Pancreas (tissue), 10 donors: ENCODE data around the gene TTC9B. TPM values are rescaled to one million over a fixed set of nuclear protein-coding genes. Genes with fewer than 3 reads are reported as not detected.
A peak's percentile ranks its signal among the peaks of the same experiment; 100 is the strongest.

ENCODE experiments used
- ATAC-seq, 4 donors: fragments of 200-7000 bp; cut with Tn5 transposase; one replicate each; pipeline versions ENCODE4 v1.8.0 to v1.9.1; 2020; ENCODE audit warnings: mild to moderate bottlenecking in 4 of 4, moderate library complexity in 4 of 4
- DNase-seq, 6 donors: peaks; one replicate each; pipeline ENCODE4 v3.0.0-alpha.2; 2020
- FAIRE-seq: peaks from 2 replicates; lab custom pipeline; 2012; peaks lifted over from hg19 to GRCh38; lab: Jason Lieb, UNC
- H3K27ac ChIP-seq, 4 donors: fragments of 200-600 bp; sonication (generic); 1 replicate in 3 of 4; 2 replicates in 1 of 4; pipeline versions ENCODE4 v1.5.0 to v1.8.0; 2020
- H3K27me3 ChIP-seq, 4 donors: fragments of 200-600 bp; one replicate each; pipeline ENCODE4 v1.8.0; 2021
- H3K36me3 ChIP-seq, 3 donors: fragments of 200-600 bp; sonication (generic) in 1 of 3; one replicate each; pipeline versions ENCODE4 v1.5.0 to v1.8.0; 2020 to 2021
- H3K4me1 ChIP-seq, 3 donors: fragments of 200-600 bp; one replicate each; pipeline ENCODE4 v1.8.0; 2021
- H3K4me3 ChIP-seq, 4 donors: fragments of 200-600 bp; sonication (generic) in 2 of 4; one replicate each; pipeline versions ENCODE4 v1.5.0 to v1.8.0; 2020 to 2021
- H3K9me3 ChIP-seq, 4 donors: fragments of 200-600 bp; one replicate each; pipeline ENCODE4 v1.8.0; 2021
- WGBS, 2 donors: extraction: QIAGEN DNeasy Blood & Tissue Kit; methylation state at CpG; one replicate each; pipeline ENCODE4 v1.1.7; 2013; 5-methylcytosine and 5-hydroxymethylcytosine counted together
- intact Hi-C, 3 donors: fragments of 100-400 bp; cut with DNase I; formaldehyde crosslinking; loops; one replicate each; pipeline versions ENCODE4 v1.11.1 to v1.14.2; 2022
- polyA plus RNA-seq, 2 donors: library from polyadenylated mRNA; stranded (reverse); fragments of 200-250 nt; gene quantifications; one replicate each; pipeline ENCODE4 v1.2.3, GENCODE V29; 2013
- total RNA-seq, 6 donors: library from RNA; stranded (reverse); fragmentation: NEBNext Ultra II Directional in 4 of 6; extraction: Animal tissue kit (Norgen Biotek cat#: 25700) in 4 of 6; gene quantifications; one replicate each; pipeline versions ENCODE4 v1.2.1 to v1.2.4, GENCODE V29; 2021 to 2023
- TF ChIP-seq, protein P1 (sequence below), 4 donors: fragments of 200-600 bp; sonication (generic) in 3 of 4; IDR thresholded peaks; one replicate each; pipeline versions ENCODE4 v1.5.0 to v1.8.0; 2021; ENCODE audit warnings: antibody characterized with exemption in 4 of 4
- donor health status: healthy with polysubstance abuse.
- donor health status: DM: no; HTN: no; CAD: no; lungs with moderate emphysema.
- donor health status: DM: no; HTN: no; CAD: no.
- donor health status: control.
- donor health status: control.
- donor health status: Bipolar disorder and iron deficiency.
- donor health status: DM: yes; HTN: yes; CAD: no.
- donor health status: DM: no; HTN: no; CAD: no.
- donor health status: DM: no; HTN: no; CAD: no.
- donor health status: DM: yes; HTN: yes; CAD: no.

Gene TTC9B
- total and polyA plus RNA-seq, 8 donors, result 0.05 TPM; not detected in 7

DNA sequence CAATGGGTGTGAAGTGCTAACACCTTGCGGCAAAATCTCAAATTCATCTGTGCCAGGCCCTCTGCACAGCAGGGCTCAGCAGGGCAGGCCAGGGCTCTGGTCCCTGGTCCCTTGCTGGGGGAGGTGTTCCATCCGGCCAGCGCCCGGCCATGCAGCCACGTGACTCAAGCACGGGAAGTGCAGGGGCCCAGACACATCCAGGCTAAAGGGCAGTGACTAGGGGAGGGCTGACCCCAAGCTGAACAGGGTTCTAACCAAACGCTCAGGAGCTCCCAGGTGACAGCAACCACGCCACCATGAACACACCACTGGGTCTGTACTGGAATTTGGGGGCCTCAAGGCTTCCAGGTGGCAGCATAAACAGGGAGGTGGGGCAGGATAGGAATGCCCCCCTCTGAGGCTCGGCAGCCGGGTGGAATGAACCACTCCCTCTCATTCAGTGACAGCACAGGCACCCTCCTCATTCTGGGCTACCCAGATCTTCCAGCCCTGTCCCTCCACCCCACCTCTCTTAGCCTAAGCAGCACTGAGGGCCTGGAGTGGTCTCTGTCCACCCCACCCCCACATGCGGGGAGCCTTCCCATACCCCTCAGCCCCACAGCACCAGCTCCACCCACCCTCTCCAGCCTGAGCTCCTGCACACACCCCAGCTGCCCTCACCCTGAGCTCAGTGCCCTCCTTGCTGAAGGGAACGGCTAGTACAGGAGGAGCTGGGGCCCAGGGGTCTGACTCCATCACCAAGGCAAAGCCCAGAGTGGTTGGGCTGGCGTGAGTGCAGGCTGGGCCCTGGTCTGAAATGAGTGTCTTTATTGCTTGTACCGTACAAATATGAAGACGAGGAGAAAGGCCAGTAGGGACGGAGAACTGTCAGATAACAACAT, 13.6 kb upstream of the TTC9B start:
- peaks cover 0 to 34% (median 22%) of the 10 kb centered on the region in 3 donors for H3K36me3 ChIP-seq
- no peak overlapping the region for H3K4me3 ChIP-seq
- 77 to 80% methylated on average over 15 to 16 of the region's 16 CpGs for WGBS, 2 donors
- TF ChIP-seq, protein P1, sequence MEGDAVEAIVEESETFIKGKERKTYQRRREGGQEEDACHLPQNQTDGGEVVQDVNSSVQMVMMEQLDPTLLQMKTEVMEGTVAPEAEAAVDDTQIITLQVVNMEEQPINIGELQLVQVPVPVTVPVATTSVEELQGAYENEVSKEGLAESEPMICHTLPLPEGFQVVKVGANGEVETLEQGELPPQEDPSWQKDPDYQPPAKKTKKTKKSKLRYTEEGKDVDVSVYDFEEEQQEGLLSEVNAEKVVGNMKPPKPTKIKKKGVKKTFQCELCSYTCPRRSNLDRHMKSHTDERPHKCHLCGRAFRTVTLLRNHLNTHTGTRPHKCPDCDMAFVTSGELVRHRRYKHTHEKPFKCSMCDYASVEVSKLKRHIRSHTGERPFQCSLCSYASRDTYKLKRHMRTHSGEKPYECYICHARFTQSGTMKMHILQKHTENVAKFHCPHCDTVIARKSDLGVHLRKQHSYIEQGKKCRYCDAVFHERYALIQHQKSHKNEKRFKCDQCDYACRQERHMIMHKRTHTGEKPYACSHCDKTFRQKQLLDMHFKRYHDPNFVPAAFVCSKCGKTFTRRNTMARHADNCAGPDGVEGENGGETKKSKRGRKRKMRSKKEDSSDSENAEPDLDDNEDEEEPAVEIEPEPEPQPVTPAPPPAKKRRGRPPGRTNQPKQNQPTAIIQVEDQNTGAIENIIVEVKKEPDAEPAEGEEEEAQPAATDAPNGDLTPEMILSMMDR (IDR thresholded peaks at IDR 0.05), result no peak
- peaks cover 0 to 1% (median 0%) of the 10 kb centered on the region in 4 donors for H3K27me3 ChIP-seq
- peak in 1 of 6 donors; percentile 58 for DNase-seq
- no peak for FAIRE-seq
- no peak overlapping the region for H3K27ac ChIP-seq
- no peaks in the 10 kb centered on the region for H3K4me1 ChIP-seq
- intact Hi-C loops, result no loop called here
- ATAC-seq, result peak in 2 of 4 donors; percentile 17 to 19
- H3K9me3 ChIP-seq, result no peaks in the 10 kb centered on the region

DNA sequence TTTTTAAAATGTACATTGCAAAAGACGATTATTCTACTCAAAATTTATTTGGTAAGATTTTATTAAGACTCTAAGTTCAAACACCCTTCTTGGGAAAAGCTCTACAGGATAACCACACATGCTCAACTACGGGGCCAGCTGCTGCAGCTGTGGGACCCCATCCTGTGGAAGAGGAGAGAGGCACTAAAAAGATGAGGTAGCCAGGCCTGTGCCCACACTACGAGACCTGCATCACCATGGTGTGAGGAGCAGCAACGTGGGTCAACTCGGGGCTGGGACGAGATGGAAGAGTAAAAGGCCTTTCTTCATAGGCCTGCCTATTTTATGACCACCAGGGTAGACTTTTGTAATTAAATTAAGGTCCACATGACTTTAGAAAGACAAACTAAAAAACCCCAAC, 12.9 kb upstream of the TTC9B start:
- TF ChIP-seq, protein P1 (IDR thresholded peaks at IDR 0.05), result no peak
- intact Hi-C loops, result no loop called here
- Histone ChIP-seq H3K9me3 (no peaks in the 10 kb centered on the region), H3K27ac (no peak overlapping the region), H3K4me1 (peaks cover 0 to 7% (median 7%) of the 10 kb centered on the region in 3 donors), H3K4me3 (no peak overlapping the region), H3K27me3 (peaks cover 0 to 4% (median 1%) of the 10 kb centered on the region in 4 donors), H3K36me3 (peaks cover 0 to 26% (median 15%) of the 10 kb centered on the region in 3 donors)
- DNase-seq (no peak), FAIRE-seq (no peak), ATAC-seq (no peak)
- 81 to 92% methylated on average over 6 of the region's 6 CpGs for whole genome bisulfite sequencing, 2 donors

DNA sequence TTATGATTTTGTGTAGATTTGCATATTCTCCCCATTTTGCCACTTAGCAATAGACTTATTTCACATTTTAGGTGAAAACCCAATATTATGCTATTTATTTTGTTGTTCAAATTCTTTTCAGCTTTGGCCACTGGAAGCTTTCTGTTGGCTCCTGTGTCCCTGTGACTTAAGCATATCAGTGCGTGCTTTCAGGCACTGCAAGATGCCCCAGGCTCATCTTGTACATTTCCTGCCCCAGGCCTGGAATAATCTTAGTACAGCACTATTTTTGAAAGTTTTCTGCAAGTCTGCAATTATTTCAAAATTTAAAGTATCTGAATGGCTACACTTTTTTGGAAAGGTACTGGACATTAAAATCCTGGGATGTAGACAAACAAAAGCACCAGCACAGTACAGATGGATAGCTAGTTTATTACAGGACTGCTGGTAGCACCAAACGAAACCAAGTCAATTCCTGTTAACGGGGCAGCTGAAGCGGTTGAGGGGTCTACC, 11.8 kb upstream of the TTC9B start:
- Histone ChIP-seq H3K4me3 (no peak overlapping the region), H3K36me3 (peaks cover 0 to 15% (median 4%) of the 10 kb centered on the region in 3 donors), H3K27me3 (peaks cover 0 to 9% (median 2%) of the 10 kb centered on the region in 4 donors), H3K4me1 (peaks cover 0 to 10% (median 7%) of the 10 kb centered on the region in 3 donors), H3K9me3 (no peaks in the 10 kb centered on the region), H3K27ac (no peak overlapping the region)
- WGBS, 2 donors, result 73 to 74% methylated on average over 4 of the region's 4 CpGs
- FAIRE-seq (no peak), DNase-seq (no peak), ATAC-seq (no peak)
- TF ChIP-seq, protein P1 (IDR thresholded peaks at IDR 0.05), result no peak
- intact Hi-C loops, result no loop called here

DNA sequence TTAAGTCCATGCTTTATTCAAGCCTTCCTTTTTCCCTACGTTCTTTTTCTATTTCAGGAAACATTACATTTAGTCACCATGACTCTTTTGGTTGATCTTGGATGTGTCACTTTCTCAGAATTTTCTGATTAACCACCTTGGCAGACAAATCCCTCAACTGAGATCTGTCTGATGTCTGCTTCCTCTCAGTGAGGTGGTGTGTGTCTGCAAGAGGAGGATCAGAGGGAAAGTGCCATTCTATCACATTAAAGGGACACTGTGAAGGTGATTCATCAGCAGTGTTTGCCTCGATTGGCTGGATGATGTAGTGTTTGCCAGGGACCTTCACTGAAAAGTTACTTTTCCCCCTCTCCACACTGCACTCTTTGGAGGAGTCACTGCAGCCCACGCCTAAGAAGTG, 11.3 kb upstream of the TTC9B start:
- Histone ChIP-seq H3K36me3 (peaks cover 0 to 11% (median 0%) of the 10 kb centered on the region in 3 donors), H3K4me3 (no peak overlapping the region), H3K4me1 (peaks cover 0 to 10% (median 7%) of the 10 kb centered on the region in 3 donors), H3K27me3 (peaks cover 0 to 9% (median 2%) of the 10 kb centered on the region in 4 donors), H3K27ac (no peak overlapping the region), H3K9me3 (no peaks in the 10 kb centered on the region)
- DNase-seq (no peak), ATAC-seq (no peak), FAIRE-seq (no peak)
- intact Hi-C loops, result no loop called here
- WGBS, 2 donors, result 32 to 36% methylated on average over 3 of the region's 3 CpGs
- TF ChIP-seq, protein P1 (IDR thresholded peaks at IDR 0.05), result no peak
